ENCODE measurements around the gene C5AR2.
"Not testable (repeated sequence)": the region's sequence is repeated elsewhere in the genome, so short reads cannot be mapped to it uniquely, and the experiment has no call there.

Gene C5AR2

GRCh38 chr19:47363758-47364531 lies 32.0 kb downstream of the C5AR2 start:
- no peak for DNase-seq (ENCODE audit: low spot score)

- not testable (repeated sequence) for DNase-seq (ENCODE audit: low spot score)
Observed at GRCh38 chr19:47365455-47365854, 33.5 kb downstream of the C5AR2 start.

GRCh38 chr19:47370045-47370611 lies 38.2 kb downstream of the C5AR2 start:
- DNase-seq (ENCODE audit: low spot score), result no peak

- DNase-seq (ENCODE audit: low spot score), result no peak
Observed at GRCh38 chr19:47371261-47371660, 39.3 kb downstream of the C5AR2 start.

- DNase-seq (ENCODE audit: low spot score), result no peak
Observed at GRCh38 chr19:47372603-47373002, 40.6 kb downstream of the C5AR2 start.

GRCh38 chr19:47373246-47374240 lies 41.6 kb downstream of the C5AR2 start:
- no peak for DNase-seq (ENCODE audit: low spot score)

- no peak for DNase-seq (ENCODE audit: low spot score)
Observed at GRCh38 chr19:47374876-47375693, 43.1 kb downstream of the C5AR2 start.

GRCh38 chr19:47375694-47376588 lies 44.0 kb downstream of the C5AR2 start:
- no peak for DNase-seq (ENCODE audit: low spot score)

- no peak for DNase-seq (ENCODE audit: low spot score)
Observed at GRCh38 chr19:47376589-47377144, 44.7 kb downstream of the C5AR2 start.

- DNase-seq (ENCODE audit: low spot score), result no peak
Observed at GRCh38 chr19:47377208-47377701, 45.3 kb downstream of the C5AR2 start.

- no peak for DNase-seq (ENCODE audit: low spot score)
Observed at GRCh38 chr19:47377801-47378200, 45.8 kb downstream of the C5AR2 start.

- no peak for DNase-seq (ENCODE audit: low spot score)
Observed at GRCh38 chr19:47378246-47378645, 46.3 kb downstream of the C5AR2 start.

GRCh38 chr19:47379381-47379938 lies 47.5 kb downstream of the C5AR2 start:
- DNase-seq (ENCODE audit: low spot score), result no peak

- no peak for DNase-seq (ENCODE audit: low spot score)
Observed at GRCh38 chr19:47380559-47380958, 48.6 kb downstream of the C5AR2 start.

- no peak for DNase-seq (ENCODE audit: low spot score)
Observed at GRCh38 chr19:47381121-47381520, 49.1 kb downstream of the C5AR2 start.

GRCh38 chr19:47381653-47382279 lies 49.8 kb downstream of the C5AR2 start:
- no peak for DNase-seq (ENCODE audit: low spot score)

GRCh38 chr19:47383890-47384289 lies 51.9 kb downstream of the C5AR2 start:
- not testable (repeated sequence) for DNase-seq (ENCODE audit: low spot score)

- DNase-seq (ENCODE audit: low spot score), result not testable (repeated sequence)
Observed at GRCh38 chr19:47384533-47384932, 52.6 kb downstream of the C5AR2 start.

- DNase-seq (ENCODE audit: low spot score), result not testable (repeated sequence)
Observed at GRCh38 chr19:47386582-47386981, 54.6 kb downstream of the C5AR2 start.
